ENCODE data around the gene PARVB.

Gene PARVB

GRCh38 chr22:44139773-44140172 is 115.7 kb downstream of the PARVB start:
- Histone ChIP-seq H3K4me3 (ENCODE audit: low read depth in 1 of 2, low read length in 1 of 2) (no peak overlapping the region), H3K27me3 (no peaks in the 10 kb centered on the region), H3K9me3 (no peaks in the 10 kb centered on the region), H3K4me1 (ENCODE audit: control insufficient read depth in 1 of 2, insufficient read depth in 1 of 2, low read depth in 1 of 2, low read length in 1 of 2) (no peaks in the 10 kb centered on the region), H3K36me3 (no peaks in the 10 kb centered on the region), H3K27ac (no peak overlapping the region)
- TF ChIP-seq CTCF (IDR thresholded peaks at IDR 0.05) = no peak

GRCh38 chr22:44142421-44143104 is 118.5 kb downstream of the PARVB start:
- no peaks in the 10 kb centered on the region for H3K27me3 ChIP-seq
- H3K36me3 ChIP-seq = no peaks in the 10 kb centered on the region
- H3K9me3 ChIP-seq = no peaks in the 10 kb centered on the region
- H3K27ac ChIP-seq = no peak overlapping the region
- H3K4me3 ChIP-seq (ENCODE audit: low read depth in 1 of 2, low read length in 1 of 2) = no peak overlapping the region
- no peaks in the 10 kb centered on the region for H3K4me1 ChIP-seq (ENCODE audit: control insufficient read depth in 1 of 2, insufficient read depth in 1 of 2, low read depth in 1 of 2, low read length in 1 of 2)
- no peak for TF ChIP-seq CTCF (IDR thresholded peaks at IDR 0.05)

- TF ChIP-seq CTCF (IDR thresholded peaks at IDR 0.05) = no peak
- no peaks in the 10 kb centered on the region for H3K4me1 ChIP-seq (ENCODE audit: control insufficient read depth in 1 of 2, insufficient read depth in 1 of 2, low read depth in 1 of 2, low read length in 1 of 2)
- no peaks in the 10 kb centered on the region for H3K36me3 ChIP-seq
- no peaks in the 10 kb centered on the region for H3K27me3 ChIP-seq
- H3K9me3 ChIP-seq = no peaks in the 10 kb centered on the region
- H3K27ac ChIP-seq = no peak overlapping the region
- H3K4me3 ChIP-seq (ENCODE audit: low read depth in 1 of 2, low read length in 1 of 2) = no peak overlapping the region
Observed at GRCh38 chr22:44143105-44143474, 119.0 kb downstream of the PARVB start.

- Histone ChIP-seq H3K27me3 (no peaks in the 10 kb centered on the region), H3K36me3 (no peaks in the 10 kb centered on the region), H3K9me3 (no peaks in the 10 kb centered on the region), H3K4me3 (ENCODE audit: low read depth in 1 of 2, low read length in 1 of 2) (no peak overlapping the region), H3K4me1 (ENCODE audit: control insufficient read depth in 1 of 2, insufficient read depth in 1 of 2, low read depth in 1 of 2, low read length in 1 of 2) (no peaks in the 10 kb centered on the region), H3K27ac (no peak overlapping the region)
- TF ChIP-seq CTCF (IDR thresholded peaks at IDR 0.05) = no peak
Observed at GRCh38 chr22:44143579-44143978, 119.5 kb downstream of the PARVB start.

GRCh38 chr22:44144046-44144569 is 120.0 kb downstream of the PARVB start:
- H3K36me3 ChIP-seq = no peaks in the 10 kb centered on the region
- no peak for TF ChIP-seq CTCF (IDR thresholded peaks at IDR 0.05)
- no peaks in the 10 kb centered on the region for H3K4me1 ChIP-seq (ENCODE audit: control insufficient read depth in 1 of 2, insufficient read depth in 1 of 2, low read depth in 1 of 2, low read length in 1 of 2)
- no peak overlapping the region for H3K4me3 ChIP-seq (ENCODE audit: low read depth in 1 of 2, low read length in 1 of 2)
- no peaks in the 10 kb centered on the region for H3K9me3 ChIP-seq
- no peaks in the 10 kb centered on the region for H3K27me3 ChIP-seq
- no peak overlapping the region for H3K27ac ChIP-seq

Data from neutrophil (primary cell).